ENCODE results near the gene GPANK1. TPM values are rescaled to one million over a fixed set of nuclear protein-coding genes. Genes with fewer than 3 reads are reported as not detected.
A peak's percentile ranks its signal among the peaks of the same experiment; 100 is the strongest.

Gene GPANK1
- total and polyA plus RNA-seq, 2 of the 13 experiments (the other 11 are each of a cell fraction or from before 2014, with no cell fraction given) = 15.4 to 22.8 TPM

GRCh38 chr6:31681135-31681671, 16.4 kb upstream of the GPANK1 start (continued):
- TF ChIP-seq ZFP91 (CRISPR knock-in tag; IDR thresholded peaks at IDR 0.05; ENCODE audit: borderline replicate concordance) (0 out of 2 replicates have a peak, but pooled peaks have one; percentile 7), GABPB1 (CRISPR knock-in tag; IDR thresholded peaks at IDR 0.05) (peak; percentile 13; the same call in 1 of the 2 replicates), KDM3A (CRISPR knock-in tag; IDR thresholded peaks at IDR 0.05; ENCODE audit: low read depth) (0 out of 2 replicates have a peak, but pooled peaks have one; percentile 3)

GRCh38 chr6:31680226-31681134, 15.7 kb upstream of the GPANK1 start, which contains the start of gene LY6G5C:
TSS of gene LY6G5C (minus strand) at chr6:31681067. CDS start at chr6:31680373, 694 bp downstream.
- BruUV-seq (replicated peaks) = no TSS peak
- peaks cover 26% of the 10 kb centered on the region for H3K4me1 ChIP-seq (ENCODE audit: insufficient read depth, low read length)
- no peak within 1 kb of the TSS for H3K27ac ChIP-seq (ENCODE audit: extremely low read length, insufficient read depth, low read length)
- peak; percentile 72 for DNase-seq (ENCODE audit: low spot score)
- no peak within 1 kb of the TSS for H2AFZ ChIP-seq (ENCODE audit: low read length)
- intact Hi-C loops (cut with micrococcal nuclease; ENCODE audit: unreplicated experiment) = loop anchor here (1.0 to 5.0 kb wide), 5 partner anchors 22 to 150 kb away; partner anchors contain the start of genes ABHD16A and LY6G6D
- ATAC-seq = peak; percentile 67
- H3K36me3 ChIP-seq (replicated peaks in 1 of 2; ENCODE audit: control insufficient read depth in 1 of 2, insufficient read depth in 2 of 2, low read length in 2 of 2) = no peaks in the 10 kb centered on the region
- no peaks in the 10 kb centered on the region for H3K27me3 ChIP-seq (ENCODE audit: control insufficient read depth in 1 of 2, insufficient read depth in 2 of 2, low read length in 2 of 2)
- H3K4me2 ChIP-seq (ENCODE audit: low read depth, low read length) = peak within 1 kb of the TSS; percentile 63
- H3K4me3 ChIP-seq (replicated peaks in 1 of 3; ENCODE audit: insufficient read depth in 1 of 3, low read depth in 2 of 3, low read length in 3 of 3) = peak within 1 kb of the TSS in 1 of 3 experiments; percentile 22; a peak in 1 of 6 replicates
- CTCF ChIA-PET (ENCODE audit: low intra/inter-chr PET ratio, low total read pairs) = interaction anchor here (0.7 to 3.9 kb wide), 8 partner anchors 9 to 437 kb away, joined by 3 to 30 read pairs (median 3); partner anchors contain the start of gene DDAH2
- H3K9me3 ChIP-seq (ENCODE audit: low read length) = no peaks in the 10 kb centered on the region
- POLR2A ChIA-PET = interaction anchor here (0.6 to 1.9 kb wide), 6 partner anchors 9 to 169 kb away, joined by 3 to 5 read pairs (median 4); partner anchors contain the start of genes ABHD16A and HSPA1B
- no peaks in the 10 kb centered on the region for H3K79me2 ChIP-seq (ENCODE audit: insufficient read depth, low read length)
- whole genome bisulfite sequencing (ENCODE audit: low lambda C conversion rate) = 12% methylated on average over 17 of the region's 17 CpGs
- peak within 1 kb of the TSS; percentile 29; the same call in 1 of the 2 replicates for H3K9ac ChIP-seq (ENCODE audit: insufficient read depth, low read depth, low read length)
- in situ Hi-C loops (cut with HindIII; ENCODE audit: extremely low pct_ligation_motif_present, low pct_unique_long_range_greater_than_20kb) = loop anchor here (5.0 kb wide), 1 partner anchor 87 kb away; no protein-coding TSS in a partner anchor
- H4K20me1 ChIP-seq (ENCODE audit: insufficient read depth, low read length) = no peaks in the 10 kb centered on the region
- FAIRE-seq = peak; percentile 92
- peak; percentile 42; the same call in 1 of the 2 replicates for TF ChIP-seq ZSCAN9 (CRISPR knock-in tag; IDR thresholded peaks at IDR 0.05; ENCODE audit: borderline replicate concordance)
- TF ChIP-seq ZNF446 (CRISPR knock-in tag; IDR thresholded peaks at IDR 0.05) = no peak
- TF ChIP-seq BRD4 (CRISPR knock-in tag; IDR thresholded peaks at IDR 0.05) = no peak
- TF ChIP-seq SATB2 (CRISPR knock-in tag; IDR thresholded peaks at IDR 0.05) = no peak
- TF ChIP-seq, protein P1, sequence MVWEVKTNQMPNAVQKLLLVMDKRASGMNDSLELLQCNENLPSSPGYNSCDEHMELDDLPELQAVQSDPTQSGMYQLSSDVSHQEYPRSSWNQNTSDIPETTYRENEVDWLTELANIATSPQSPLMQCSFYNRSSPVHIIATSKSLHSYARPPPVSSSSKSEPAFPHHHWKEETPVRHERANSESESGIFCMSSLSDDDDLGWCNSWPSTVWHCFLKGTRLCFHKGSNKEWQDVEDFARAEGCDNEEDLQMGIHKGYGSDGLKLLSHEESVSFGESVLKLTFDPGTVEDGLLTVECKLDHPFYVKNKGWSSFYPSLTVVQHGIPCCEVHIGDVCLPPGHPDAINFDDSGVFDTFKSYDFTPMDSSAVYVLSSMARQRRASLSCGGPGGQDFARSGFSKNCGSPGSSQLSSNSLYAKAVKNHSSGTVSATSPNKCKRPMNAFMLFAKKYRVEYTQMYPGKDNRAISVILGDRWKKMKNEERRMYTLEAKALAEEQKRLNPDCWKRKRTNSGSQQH (CRISPR knock-in tag; IDR thresholded peaks at IDR 0.05; ENCODE audit: low read depth) = peak; percentile 76; the same call in 1 of the 2 replicates
- TF ChIP-seq, protein P2, sequence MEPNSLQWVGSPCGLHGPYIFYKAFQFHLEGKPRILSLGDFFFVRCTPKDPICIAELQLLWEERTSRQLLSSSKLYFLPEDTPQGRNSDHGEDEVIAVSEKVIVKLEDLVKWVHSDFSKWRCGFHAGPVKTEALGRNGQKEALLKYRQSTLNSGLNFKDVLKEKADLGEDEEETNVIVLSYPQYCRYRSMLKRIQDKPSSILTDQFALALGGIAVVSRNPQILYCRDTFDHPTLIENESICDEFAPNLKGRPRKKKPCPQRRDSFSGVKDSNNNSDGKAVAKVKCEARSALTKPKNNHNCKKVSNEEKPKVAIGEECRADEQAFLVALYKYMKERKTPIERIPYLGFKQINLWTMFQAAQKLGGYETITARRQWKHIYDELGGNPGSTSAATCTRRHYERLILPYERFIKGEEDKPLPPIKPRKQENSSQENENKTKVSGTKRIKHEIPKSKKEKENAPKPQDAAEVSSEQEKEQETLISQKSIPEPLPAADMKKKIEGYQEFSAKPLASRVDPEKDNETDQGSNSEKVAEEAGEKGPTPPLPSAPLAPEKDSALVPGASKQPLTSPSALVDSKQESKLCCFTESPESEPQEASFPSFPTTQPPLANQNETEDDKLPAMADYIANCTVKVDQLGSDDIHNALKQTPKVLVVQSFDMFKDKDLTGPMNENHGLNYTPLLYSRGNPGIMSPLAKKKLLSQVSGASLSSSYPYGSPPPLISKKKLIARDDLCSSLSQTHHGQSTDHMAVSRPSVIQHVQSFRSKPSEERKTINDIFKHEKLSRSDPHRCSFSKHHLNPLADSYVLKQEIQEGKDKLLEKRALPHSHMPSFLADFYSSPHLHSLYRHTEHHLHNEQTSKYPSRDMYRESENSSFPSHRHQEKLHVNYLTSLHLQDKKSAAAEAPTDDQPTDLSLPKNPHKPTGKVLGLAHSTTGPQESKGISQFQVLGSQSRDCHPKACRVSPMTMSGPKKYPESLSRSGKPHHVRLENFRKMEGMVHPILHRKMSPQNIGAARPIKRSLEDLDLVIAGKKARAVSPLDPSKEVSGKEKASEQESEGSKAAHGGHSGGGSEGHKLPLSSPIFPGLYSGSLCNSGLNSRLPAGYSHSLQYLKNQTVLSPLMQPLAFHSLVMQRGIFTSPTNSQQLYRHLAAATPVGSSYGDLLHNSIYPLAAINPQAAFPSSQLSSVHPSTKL (CRISPR knock-in tag; IDR thresholded peaks at IDR 0.05) = peak; percentile 34; the same call in 1 of the 2 replicates
- peak; percentile 35; the same call in 1 of the 2 replicates for TF ChIP-seq THAP11 (CRISPR knock-in tag; IDR thresholded peaks at IDR 0.05)
- TF ChIP-seq ZNF788 (CRISPR knock-in tag; IDR thresholded peaks at IDR 0.05; ENCODE audit: borderline replicate concordance) = no peak; the same call in 1 of the 2 replicates
- peak; percentile 61; the same call in 1 of the 2 replicates for TF ChIP-seq ZNF619 (CRISPR knock-in tag; IDR thresholded peaks at IDR 0.05)
- peak; percentile 40; the same call in 1 of the 2 replicates for TF ChIP-seq ZMYM3 (CRISPR knock-in tag; IDR thresholded peaks at IDR 0.05)

Data from HepG2 (cell line).